PC-9 (cell line): ENCODE measurements around the gene TPM3. TPM values are rescaled to one million over a fixed set of nuclear protein-coding genes. Genes with fewer than 3 reads are reported as not detected.

ENCODE experiments used
- BruUV-seq: library from RNA; stranded (reverse); fragments of 400-500 nt; replicated peaks from 2 replicates; lab custom pipeline; 2021; lab: Mats Ljungman, UMichigan
- CTCF ChIA-PET: fragments of 300-600 bp; sonication (Branson Sonifier 250); formaldehyde crosslinking; loops from one replicate; lab custom pipeline; 2022; ENCODE audit warnings: antibody characterized with exemption; lab: Charles Lee
- POLR2A ChIA-PET: fragments of 300-600 bp; sonication (Branson Sonifier 250); formaldehyde crosslinking; loops from one replicate; lab custom pipeline; 2022; ENCODE audit warnings: antibody characterized with exemption; ENCODE audit not compliant: unreplicated experiment; lab: Charles Lee
- DNase-seq, 2 experiments: peaks; one replicate each; pipeline versions ENCODE4 v3.0.0 to v3.0.0-alpha.2; 2015 to 2022; ENCODE audit warnings: mixed read lengths in 1 of 2
- H2AFZ ChIP-seq: fragments of 200-600 bp; sonication (generic); 2 replicates; pipeline ENCODE4 v1.8.1; 2017; ENCODE audit warnings: antibody characterized with exemption
- H3F3A ChIP-seq: fragments of 200-600 bp; sonication (generic); 2 replicates; pipeline ENCODE4 v1.8.1; 2017; ENCODE audit warnings: antibody characterized with exemption, mild to moderate bottlenecking, low read depth; ENCODE audit not compliant: insufficient read depth
- H3K27ac ChIP-seq: fragments of 200-600 bp; sonication (generic); 2 replicates; pipeline ENCODE4 v1.6.1; 2016; ENCODE audit warnings: mixed run types
- H3K27me3 ChIP-seq: fragments of 200-600 bp; sonication (generic); 2 replicates; pipeline ENCODE4 v1.6.1; 2016; ENCODE audit warnings: low read depth, mixed run types; ENCODE audit not compliant: insufficient read depth
- H3K36me3 ChIP-seq: fragments of 200-600 bp; sonication (generic); 2 replicates; pipeline ENCODE4 v1.6.1; 2016; ENCODE audit warnings: low read depth, mixed run types
- H3K4me1 ChIP-seq: fragments of 200-600 bp; sonication (generic); replicated peaks from 2 replicates; pipeline ENCODE4 v1.6.1; 2016; ENCODE audit warnings: mixed run types; ENCODE audit not compliant: insufficient read depth
- H3K4me2 ChIP-seq: fragments of 200-600 bp; sonication (generic); 2 replicates; pipeline ENCODE4 v1.6.1; 2017; ENCODE audit warnings: mixed run types
- H3K4me3 ChIP-seq: fragments of 200-600 bp; sonication (generic); 2 replicates; pipeline ENCODE4 v1.6.1; 2016; ENCODE audit warnings: mixed run types
- H3K79me2 ChIP-seq: fragments of 200-600 bp; sonication (generic); 2 replicates; pipeline ENCODE4 v1.6.1; 2017; ENCODE audit warnings: low read depth, mixed run types
- H3K9me2 ChIP-seq: fragments of 200-600 bp; sonication (generic); 2 replicates; pipeline ENCODE4 v1.8.1; 2017; ENCODE audit warnings: mild to moderate bottlenecking; ENCODE audit not compliant: insufficient read depth
- H3K9me3 ChIP-seq: fragments of 200-600 bp; sonication (generic); 2 replicates; pipeline ENCODE4 v1.8.1; 2016; ENCODE audit warnings: low read depth; ENCODE audit not compliant: insufficient read depth
- H4K20me1 ChIP-seq: fragments of 200-600 bp; sonication (generic); 2 replicates; pipeline ENCODE4 v1.8.1; 2017; ENCODE audit not compliant: insufficient read depth
- CTCF ChIP-seq: fragments of 200-600 bp; sonication (generic); conservative IDR thresholded peaks from 2 replicates; pipeline ENCODE4 v1.6.1; 2017; ENCODE audit warnings: mixed run types, antibody characterized with exemption, mild to moderate bottlenecking, moderate library complexity
- EZH2 ChIP-seq: fragments of 200-600 bp; sonication (generic); IDR thresholded peaks from 2 replicates; pipeline ENCODE4 v1.8.0; 2017; ENCODE audit warnings: antibody characterized with exemption, low read depth
- intact Hi-C: fragments of 100-400 bp; cut with micrococcal nuclease; formaldehyde crosslinking; loops from one replicate; pipeline ENCODE4 v1.10.0; 2022; ENCODE audit not compliant: unreplicated experiment
- total RNA-seq: library from RNA; stranded (reverse); gene quantifications from 2 replicates; pipeline ENCODE4 v1.2.3, GENCODE V29; 2021

The TPM3 gene
- total RNA-seq, 1 experiment from 2014 or later = 491 TPM

GRCh38 chr1:154179946-154180687 lies 11.8 kb downstream of the TPM3 start:
- intact Hi-C loops = no loop called here

GRCh38 chr1:154178911-154179811 lies 12.7 kb downstream of the TPM3 start:
- intact Hi-C loops = no loop called here
- Histone ChIP-seq H3K79me2 (peaks cover 84% of the 10 kb centered on the region), H3K27ac (no peak overlapping the region), H3K4me1 (peaks cover 24% of the 10 kb centered on the region), H3K4me3 (no peak overlapping the region), H3K27me3 (no peaks in the 10 kb centered on the region), H2AFZ (no peak overlapping the region), H3K4me2 (peak overlapping the region; percentile 93), H3K36me3 (peaks cover 24% of the 10 kb centered on the region; the same call in 1 of the 2 replicates), H3F3A (peaks cover 10% of the 10 kb centered on the region; the same call in 1 of the 2 replicates), H3K9me2 (no peaks in the 10 kb centered on the region), H3K9me3 (no peaks in the 10 kb centered on the region), H4K20me1 (peaks cover 76% of the 10 kb centered on the region)
- no peak for TF ChIP-seq CTCF
- ChIA-PET POLR2A (no interaction called here), CTCF (no interaction called here)
- no TSS peak for BruUV-seq
- DNase-seq = no peak

More at GRCh38 chr1:154179946-154180687, 11.8 kb downstream of the TPM3 start:
- Histone ChIP-seq H3K27ac (no peak overlapping the region), H3K79me2 (peaks cover 76% of the 10 kb centered on the region), H3K4me3 (no peak overlapping the region), H3F3A (peaks cover 10% of the 10 kb centered on the region; the same call in 1 of the 2 replicates), H3K27me3 (no peaks in the 10 kb centered on the region), H3K36me3 (peaks cover 18% of the 10 kb centered on the region; the same call in 1 of the 2 replicates), H3K4me1 (peaks cover 24% of the 10 kb centered on the region), H3K4me2 (peak overlapping the region; percentile 93), H2AFZ (no peak overlapping the region), H3K9me3 (no peaks in the 10 kb centered on the region), H3K9me2 (no peaks in the 10 kb centered on the region), H4K20me1 (peaks cover 70% of the 10 kb centered on the region)
- TF ChIP-seq CTCF (no peak), EZH2 (no peak)
- no TSS peak for BruUV-seq
- CTCF ChIA-PET = no interaction called here
- POLR2A ChIA-PET = interaction anchor here (0.7 kb wide), 1 partner anchor 191 kb away, joined by 4 read pairs; no protein-coding TSS in a partner anchor
- no peak for DNase-seq

GRCh38 chr1:154178013-154178412 lies 13.9 kb downstream of the TPM3 start:
- Histone ChIP-seq H3K27me3 (no peaks in the 10 kb centered on the region), H3K36me3 (peaks cover 24% of the 10 kb centered on the region; the same call in 1 of the 2 replicates), H3K27ac (no peak overlapping the region), H3K79me2 (peaks cover 86% of the 10 kb centered on the region), H2AFZ (no peak overlapping the region), H3K4me1 (peaks cover 24% of the 10 kb centered on the region), H3K9me2 (no peaks in the 10 kb centered on the region), H3F3A (peaks cover 3% of the 10 kb centered on the region; the same call in 1 of the 2 replicates), H4K20me1 (peaks cover 82% of the 10 kb centered on the region), H3K4me3 (no peak overlapping the region), H3K9me3 (no peaks in the 10 kb centered on the region), H3K4me2 (no peak overlapping the region)
- intact Hi-C loops = no loop called here
- DNase-seq = no peak
- ChIA-PET CTCF (no interaction called here), POLR2A (interaction anchor here (0.6 to 0.7 kb wide), 2 partner anchors 55 to 103 kb away, joined by 3 to 5 read pairs; no protein-coding TSS in a partner anchor)
- BruUV-seq = no TSS peak
- TF ChIP-seq CTCF (no peak), EZH2 (no peak)
